MM.1S (cell line): ENCODE results near the gene KLK15.

Experiments used
- EZH2 ChIP-seq: fragments of 300-600 bp; sonication (generic); optimal IDR thresholded peaks from 2 replicates; pipeline ENCODE3; 2017; ENCODE audit warnings: low read depth, mild to moderate bottlenecking, antibody characterized with exemption, low read length, mixed read lengths
- EZH2phosphoT487 ChIP-seq: fragments of 300-600 bp; sonication (generic); IDR thresholded peaks from 2 replicates; pipeline ENCODE4 v1.6.1; 2018; ENCODE audit warnings: antibody characterized with exemption, low read length
- TF ChIP-seq, protein P1 (sequence below): fragments of 300-600 bp; sonication (generic); IDR thresholded peaks from 2 replicates; pipeline ENCODE4 v1.5.1; 2016; ENCODE audit warnings: antibody characterized with exemption, low read length, mixed read lengths

GRCh38 chr19:50880241-50880640 lies 46.9 kb upstream of the KLK15 start:
- TF ChIP-seq, protein P1, sequence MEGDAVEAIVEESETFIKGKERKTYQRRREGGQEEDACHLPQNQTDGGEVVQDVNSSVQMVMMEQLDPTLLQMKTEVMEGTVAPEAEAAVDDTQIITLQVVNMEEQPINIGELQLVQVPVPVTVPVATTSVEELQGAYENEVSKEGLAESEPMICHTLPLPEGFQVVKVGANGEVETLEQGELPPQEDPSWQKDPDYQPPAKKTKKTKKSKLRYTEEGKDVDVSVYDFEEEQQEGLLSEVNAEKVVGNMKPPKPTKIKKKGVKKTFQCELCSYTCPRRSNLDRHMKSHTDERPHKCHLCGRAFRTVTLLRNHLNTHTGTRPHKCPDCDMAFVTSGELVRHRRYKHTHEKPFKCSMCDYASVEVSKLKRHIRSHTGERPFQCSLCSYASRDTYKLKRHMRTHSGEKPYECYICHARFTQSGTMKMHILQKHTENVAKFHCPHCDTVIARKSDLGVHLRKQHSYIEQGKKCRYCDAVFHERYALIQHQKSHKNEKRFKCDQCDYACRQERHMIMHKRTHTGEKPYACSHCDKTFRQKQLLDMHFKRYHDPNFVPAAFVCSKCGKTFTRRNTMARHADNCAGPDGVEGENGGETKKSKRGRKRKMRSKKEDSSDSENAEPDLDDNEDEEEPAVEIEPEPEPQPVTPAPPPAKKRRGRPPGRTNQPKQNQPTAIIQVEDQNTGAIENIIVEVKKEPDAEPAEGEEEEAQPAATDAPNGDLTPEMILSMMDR: no peak
- TF ChIP-seq EZH2 (no peak), EZH2phosphoT487 (no peak)
